T-helper 1 cell treated with Interleukin-12 subunit alpha and Interleukin-12 subunit beta and Interleukin-4 antibody, amounts not matched to agents 30 μg/mL and 1 μg/mL, for 36 hours (primary cell): ENCODE measurements around the gene RBM33.
"Not testable (repeated sequence)": the region's sequence is repeated elsewhere in the genome, so short reads cannot be mapped to it uniquely, and the experiment has no call there.

Source experiments
- H3K27ac Mint-ChIP-seq: one replicate; pipeline ENCODE4 v1.8.0; 2021; ENCODE audit warnings: mild to moderate bottlenecking, mixed read lengths
- H3K27me3 Mint-ChIP-seq: one replicate; pipeline ENCODE4 v1.8.0; 2021; ENCODE audit warnings: low read depth, mixed read lengths
- H3K36me3 Mint-ChIP-seq: one replicate; pipeline ENCODE4 v1.8.0; 2021; ENCODE audit warnings: low read depth, mixed read lengths
- H3K4me1 Mint-ChIP-seq: one replicate; pipeline ENCODE4 v1.8.0; 2021; ENCODE audit warnings: low read depth, mixed read lengths
- H3K4me3 Mint-ChIP-seq: one replicate; pipeline ENCODE4 v1.8.0; 2021; ENCODE audit warnings: mild to moderate bottlenecking, moderate library complexity, mixed read lengths
- H3K9me3 Mint-ChIP-seq: one replicate; pipeline ENCODE4 v1.8.0; 2021; ENCODE audit warnings: mixed read lengths

RBM33 gene

DNA sequence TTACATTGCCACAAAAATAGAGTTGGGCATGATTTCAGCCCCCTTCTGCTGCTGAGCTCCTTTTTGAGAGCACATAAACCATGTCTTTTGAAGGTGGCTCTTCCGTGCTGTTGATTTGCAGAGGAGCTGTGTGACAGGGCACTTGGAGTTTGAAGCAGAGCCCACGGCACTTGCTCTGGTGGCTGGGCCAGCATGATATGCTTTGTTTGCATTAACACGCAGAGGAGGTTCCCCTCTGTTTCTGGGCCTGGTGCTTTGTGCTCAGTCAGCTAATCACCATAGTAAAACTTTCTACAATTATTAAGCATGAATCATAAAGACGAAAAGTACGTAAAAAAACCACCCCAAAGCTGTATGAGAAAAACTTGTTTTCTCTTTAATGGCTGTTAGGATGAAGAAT lies 40.1 kb downstream of the RBM33 start:
- peak overlapping the region; percentile 4 for H3K27ac Mint-ChIP-seq
- peaks cover 49% of the 10 kb centered on the region for H3K36me3 Mint-ChIP-seq
- H3K4me1 Mint-ChIP-seq: peaks cover 28% of the 10 kb centered on the region
- H3K4me3 Mint-ChIP-seq: no peak overlapping the region
- H3K9me3 Mint-ChIP-seq: peaks cover 3% of the 10 kb centered on the region
- no peaks in the 10 kb centered on the region for H3K27me3 Mint-ChIP-seq

DNA sequence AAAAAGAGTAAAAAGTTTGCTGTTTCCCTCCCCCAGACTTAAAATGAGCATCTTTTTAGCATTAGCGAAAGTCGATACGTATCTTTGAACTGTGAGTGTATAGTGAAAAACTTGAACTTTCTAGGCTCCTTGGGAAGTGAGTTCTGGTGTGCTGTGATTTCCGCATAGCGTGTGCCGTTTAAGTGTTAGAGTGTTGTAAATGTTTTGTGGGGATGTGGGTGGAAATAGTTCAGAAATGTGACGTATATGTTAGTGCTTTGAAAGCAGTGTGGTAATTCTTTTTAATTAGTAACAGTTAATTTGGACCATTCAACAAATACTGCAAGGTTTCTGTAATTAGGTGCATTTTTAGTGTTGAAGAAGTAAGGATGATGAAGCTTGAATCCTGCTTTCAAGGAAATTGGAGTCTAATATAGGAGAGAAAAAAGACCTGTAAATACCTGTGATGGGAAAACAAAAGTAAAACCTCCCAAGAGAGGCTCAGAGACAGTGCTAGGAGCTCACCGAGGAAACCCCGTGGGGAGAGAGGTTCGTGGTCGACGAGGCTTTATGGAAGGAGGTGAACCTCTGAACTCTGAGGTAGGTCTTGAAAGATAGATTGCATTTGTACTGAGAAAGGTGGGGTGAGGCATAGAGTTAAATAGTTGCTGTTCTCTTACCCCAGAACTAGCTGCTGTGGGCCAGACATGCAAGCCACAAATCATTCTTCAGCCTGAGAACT lies 40.8 kb downstream of the RBM33 start:
- no peaks in the 10 kb centered on the region for H3K27me3 Mint-ChIP-seq
- H3K9me3 Mint-ChIP-seq: peaks cover 4% of the 10 kb centered on the region
- H3K4me1 Mint-ChIP-seq: peaks cover 30% of the 10 kb centered on the region
- H3K4me3 Mint-ChIP-seq: peak overlapping the region; percentile 2
- H3K27ac Mint-ChIP-seq: peak overlapping the region; percentile 50
- H3K36me3 Mint-ChIP-seq: peaks cover 49% of the 10 kb centered on the region

DNA sequence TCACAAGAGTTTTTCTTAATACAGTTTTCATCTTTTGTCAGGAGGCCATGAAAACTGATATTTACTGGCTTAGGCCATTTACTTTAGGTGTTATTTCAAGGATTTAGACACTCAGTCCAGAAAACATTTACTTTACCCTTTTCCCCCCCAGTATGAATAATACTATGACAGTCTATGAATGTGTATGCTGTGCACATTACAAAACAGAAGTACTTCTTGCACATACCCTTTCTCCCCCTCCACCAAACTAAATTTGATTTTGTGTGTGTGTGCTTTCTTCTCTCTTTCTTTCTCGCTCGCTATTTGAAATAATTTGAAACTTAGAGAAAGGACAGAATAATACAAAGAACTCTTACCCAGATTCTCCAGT lies 41.3 kb downstream of the RBM33 start:
- Mint-ChIP-seq H3K27me3 (no peaks in the 10 kb centered on the region), H3K36me3 (peaks cover 45% of the 10 kb centered on the region), H3K9me3 (peaks cover 4% of the 10 kb centered on the region), H3K4me1 (peaks cover 32% of the 10 kb centered on the region), H3K27ac (peak overlapping the region; percentile 4), H3K4me3 (peak overlapping the region; percentile 2)

DNA sequence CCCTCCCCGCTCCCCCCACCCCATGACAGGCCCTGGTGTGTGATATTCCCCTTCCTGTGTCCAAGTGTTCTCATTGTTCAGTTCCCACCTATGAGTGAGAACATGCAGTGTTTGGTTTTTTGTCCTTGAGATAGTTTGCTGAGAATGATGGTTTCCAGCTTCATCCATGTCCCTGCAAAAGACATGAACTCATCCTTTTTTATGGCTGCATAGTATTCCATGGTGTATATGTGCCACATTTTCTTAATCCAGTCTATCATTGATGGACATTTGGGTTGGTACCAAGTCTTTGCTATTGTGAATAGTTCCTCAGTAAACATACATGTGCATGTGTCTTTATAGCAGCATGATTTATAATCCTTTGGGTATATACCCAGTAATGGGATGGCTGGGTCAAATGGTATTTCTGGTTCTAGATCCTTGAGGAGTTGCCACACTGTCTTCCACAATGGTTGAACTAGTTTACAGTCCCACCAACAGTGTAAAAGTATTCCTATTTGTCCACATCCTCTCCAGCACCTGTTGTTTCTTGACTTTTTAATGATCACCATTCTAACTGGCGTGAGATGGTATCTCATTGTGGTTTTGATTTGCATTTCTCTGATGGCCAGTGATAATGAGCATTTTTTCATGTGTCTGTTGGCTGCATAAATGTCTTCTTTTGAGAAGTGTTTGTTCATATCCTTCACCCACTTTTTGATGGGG lies 42.3 kb downstream of the RBM33 start:
- Mint-ChIP-seq H3K36me3 (peaks cover 37% of the 10 kb centered on the region), H3K4me1 (peaks cover 35% of the 10 kb centered on the region)
- not testable (repeated sequence) for H3K9me3 Mint-ChIP-seq, H3K27me3 Mint-ChIP-seq, H3K4me3 Mint-ChIP-seq, H3K27ac Mint-ChIP-seq

DNA sequence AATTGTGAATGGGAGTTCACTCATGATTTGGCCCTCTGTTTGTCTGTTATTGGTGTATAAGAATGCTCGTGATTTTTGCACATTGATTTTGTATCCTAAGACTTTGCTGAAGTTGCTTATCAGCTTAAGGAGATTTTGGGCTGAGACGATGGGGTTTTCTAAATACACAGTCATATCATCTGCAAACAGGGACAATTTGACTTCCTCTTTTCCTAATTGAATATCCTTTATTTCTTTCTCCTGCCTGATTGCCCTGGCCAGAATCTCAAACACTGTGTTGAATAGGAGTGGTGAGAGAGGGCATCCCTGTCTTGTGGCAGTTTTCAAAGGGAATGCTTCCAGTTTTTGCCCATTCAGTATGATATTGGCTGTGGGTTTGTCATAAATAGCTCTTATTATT lies 43.8 kb downstream of the RBM33 start:
- not testable (repeated sequence) for H3K4me3 Mint-ChIP-seq, H3K27me3 Mint-ChIP-seq, H3K27ac Mint-ChIP-seq, H3K9me3 Mint-ChIP-seq
- Mint-ChIP-seq H3K4me1 (peaks cover 43% of the 10 kb centered on the region), H3K36me3 (peaks cover 32% of the 10 kb centered on the region)

DNA sequence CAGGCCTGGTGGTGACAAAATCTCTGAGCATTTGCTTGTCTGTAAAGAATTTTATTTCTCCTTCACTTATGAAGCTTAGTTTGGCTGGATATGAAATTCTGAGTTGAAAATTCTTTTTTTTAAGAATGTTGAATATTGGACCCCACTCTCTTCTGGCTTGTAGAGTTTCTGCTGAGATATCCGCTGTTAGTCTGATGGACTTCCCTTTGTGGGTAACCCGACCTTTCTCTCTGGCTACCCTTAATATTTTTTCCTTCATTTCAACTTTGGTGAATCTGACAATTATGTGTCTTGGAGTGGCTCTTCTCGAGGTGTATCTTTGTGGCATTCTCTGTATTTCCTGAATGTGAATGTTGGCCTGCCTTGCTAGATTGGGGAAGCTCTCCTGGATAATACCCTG lies 46.2 kb downstream of the RBM33 start:
- Mint-ChIP-seq H3K36me3 (peaks cover 29% of the 10 kb centered on the region), H3K4me1 (peaks cover 35% of the 10 kb centered on the region)
- H3K9me3 Mint-ChIP-seq, H3K4me3 Mint-ChIP-seq, H3K27ac Mint-ChIP-seq, H3K27me3 Mint-ChIP-seq: not testable (repeated sequence)

DNA sequence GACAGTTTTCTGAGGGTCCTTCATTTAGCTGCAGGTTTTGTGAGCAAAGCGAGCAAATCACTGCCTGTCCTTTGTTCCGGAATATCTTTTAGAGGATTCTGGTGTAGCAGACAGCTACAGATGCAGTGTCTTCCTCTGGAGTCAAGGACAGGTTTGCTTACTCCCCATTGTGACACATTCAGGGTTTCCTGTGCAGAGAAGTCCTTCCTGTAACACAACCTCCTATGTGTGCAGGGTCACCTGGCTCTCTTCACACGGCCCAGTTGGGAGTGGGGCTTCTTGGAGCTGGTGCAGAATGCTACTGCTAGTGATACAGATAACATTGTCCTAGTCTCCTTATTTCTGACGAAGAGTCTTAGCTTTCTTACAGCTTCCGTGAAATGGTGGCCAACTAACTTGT lies 47.9 kb downstream of the RBM33 start:
- Mint-ChIP-seq H3K4me3 (no peak overlapping the region), H3K27ac (no peak overlapping the region), H3K9me3 (peaks cover 4% of the 10 kb centered on the region), H3K27me3 (no peaks in the 10 kb centered on the region), H3K4me1 (peaks cover 40% of the 10 kb centered on the region), H3K36me3 (peaks cover 23% of the 10 kb centered on the region)

DNA sequence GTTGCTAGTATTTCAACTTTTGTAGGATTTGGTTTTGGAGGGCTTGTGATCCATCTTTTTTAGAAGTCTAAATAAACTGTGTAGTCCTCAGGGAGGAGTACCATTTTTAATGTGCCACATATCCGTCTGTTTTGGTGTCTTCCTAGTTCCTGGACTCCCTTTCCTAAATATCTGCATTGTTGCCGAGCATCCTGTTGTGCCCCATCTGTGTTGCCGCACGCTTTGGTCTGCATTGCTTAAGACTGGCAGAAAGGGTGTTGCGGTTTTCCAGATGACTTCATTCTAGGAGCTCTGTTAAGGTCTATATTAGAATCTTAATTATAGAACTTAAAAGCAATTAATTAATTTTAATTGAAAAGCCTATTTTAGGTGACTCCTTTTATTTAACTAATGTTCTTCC lies 49.4 kb downstream of the RBM33 start:
- Mint-ChIP-seq H3K27me3 (no peaks in the 10 kb centered on the region), H3K4me1 (peaks cover 41% of the 10 kb centered on the region), H3K9me3 (peaks cover 4% of the 10 kb centered on the region), H3K4me3 (no peak overlapping the region), H3K36me3 (peaks cover 13% of the 10 kb centered on the region), H3K27ac (no peak overlapping the region)

DNA sequence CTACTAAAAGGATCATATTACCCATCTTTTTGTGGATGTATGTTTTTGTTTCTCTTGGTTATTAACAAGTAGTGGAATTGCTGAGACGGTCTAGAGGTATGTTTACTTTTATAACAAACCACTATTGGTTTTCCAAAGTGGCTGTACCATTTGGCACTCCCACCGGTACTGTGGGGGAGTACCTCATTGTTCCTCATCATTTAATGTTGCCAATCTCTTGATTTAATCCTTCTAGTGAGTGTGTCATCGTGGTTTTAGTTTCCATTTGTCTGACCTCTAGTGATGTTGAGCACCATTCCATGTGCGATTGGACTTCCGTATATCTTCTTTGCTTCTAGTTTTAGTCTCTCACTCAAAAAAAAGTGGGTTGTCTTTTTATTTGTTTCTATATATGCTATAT lies 50.4 kb downstream of the RBM33 start:
- Mint-ChIP-seq H3K27me3 (no peaks in the 10 kb centered on the region), H3K9me3 (no peaks in the 10 kb centered on the region), H3K36me3 (peaks cover 8% of the 10 kb centered on the region), H3K27ac (no peak overlapping the region), H3K4me1 (peaks cover 35% of the 10 kb centered on the region), H3K4me3 (no peak overlapping the region)

DNA sequence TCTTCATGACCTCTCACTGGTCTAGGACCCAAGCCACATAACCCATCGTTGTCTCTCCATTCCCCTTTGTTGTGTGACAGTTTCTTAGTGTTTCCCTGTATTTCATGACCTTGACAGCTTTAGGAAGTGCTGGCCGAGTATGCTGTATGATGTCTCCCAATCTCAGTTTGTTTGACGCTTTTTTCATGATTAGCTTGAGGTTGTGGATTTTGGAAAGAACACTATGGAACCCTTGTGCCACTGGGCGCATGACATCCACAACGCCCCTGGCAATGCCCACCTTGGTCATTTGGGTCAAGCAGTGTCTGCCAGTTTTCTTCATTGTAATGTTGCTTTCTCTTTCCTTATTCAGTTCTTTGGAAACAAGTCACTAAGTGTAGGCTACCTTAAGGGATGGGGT lies 52.3 kb downstream of the RBM33 start:
- Mint-ChIP-seq H3K9me3 (no peaks in the 10 kb centered on the region), H3K4me3 (no peak overlapping the region), H3K4me1 (peaks cover 28% of the 10 kb centered on the region), H3K36me3 (peaks cover 11% of the 10 kb centered on the region), H3K27ac (no peak overlapping the region), H3K27me3 (no peaks in the 10 kb centered on the region)

DNA sequence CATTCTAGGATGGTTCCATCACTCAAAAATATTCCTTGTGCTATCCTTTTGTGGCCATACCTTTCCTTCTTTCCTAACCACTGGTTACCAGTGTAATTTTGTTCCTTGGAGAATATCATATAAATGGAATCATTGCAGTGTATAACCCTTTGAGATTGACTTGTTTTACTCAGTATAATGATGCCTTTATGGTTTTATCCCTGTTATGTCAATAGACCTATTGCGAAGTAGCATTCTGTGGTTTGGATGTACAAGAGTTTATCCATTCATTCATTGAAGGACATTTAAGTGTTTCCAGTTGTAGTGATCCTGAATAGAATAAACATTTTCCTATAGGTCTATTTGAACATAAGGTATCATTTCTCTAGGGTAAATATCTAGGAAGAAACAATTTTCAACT lies 54.2 kb downstream of the RBM33 start:
- Mint-ChIP-seq H3K27me3 (no peaks in the 10 kb centered on the region), H3K4me1 (peaks cover 29% of the 10 kb centered on the region), H3K27ac (no peak overlapping the region), H3K9me3 (no peaks in the 10 kb centered on the region), H3K4me3 (no peak overlapping the region), H3K36me3 (peaks cover 27% of the 10 kb centered on the region)

DNA sequence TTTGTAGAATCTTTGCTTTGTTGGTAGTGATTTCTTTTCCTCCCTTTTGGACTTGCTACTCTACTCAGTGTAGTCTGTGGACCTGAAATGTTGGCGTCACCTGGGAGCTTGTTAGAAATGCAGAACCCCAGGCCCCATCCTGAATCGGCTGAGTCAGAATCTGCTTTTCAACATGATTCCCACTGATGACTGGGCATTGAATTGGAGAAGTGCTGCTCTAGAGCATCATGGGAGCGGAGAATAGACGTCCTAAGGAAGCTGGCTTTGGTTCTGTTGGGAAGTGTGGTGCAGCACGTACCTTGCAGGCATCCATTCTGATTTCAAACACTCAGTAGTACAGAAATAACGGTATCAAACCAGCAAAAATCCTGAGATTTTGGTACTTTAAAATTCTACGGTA lies 54.7 kb downstream of the RBM33 start:
- no peaks in the 10 kb centered on the region for H3K27me3 Mint-ChIP-seq
- peaks cover 28% of the 10 kb centered on the region for H3K4me1 Mint-ChIP-seq
- no peaks in the 10 kb centered on the region for H3K9me3 Mint-ChIP-seq
- H3K36me3 Mint-ChIP-seq: peaks cover 31% of the 10 kb centered on the region
- H3K4me3 Mint-ChIP-seq: no peak overlapping the region
- no peak overlapping the region for H3K27ac Mint-ChIP-seq

DNA sequence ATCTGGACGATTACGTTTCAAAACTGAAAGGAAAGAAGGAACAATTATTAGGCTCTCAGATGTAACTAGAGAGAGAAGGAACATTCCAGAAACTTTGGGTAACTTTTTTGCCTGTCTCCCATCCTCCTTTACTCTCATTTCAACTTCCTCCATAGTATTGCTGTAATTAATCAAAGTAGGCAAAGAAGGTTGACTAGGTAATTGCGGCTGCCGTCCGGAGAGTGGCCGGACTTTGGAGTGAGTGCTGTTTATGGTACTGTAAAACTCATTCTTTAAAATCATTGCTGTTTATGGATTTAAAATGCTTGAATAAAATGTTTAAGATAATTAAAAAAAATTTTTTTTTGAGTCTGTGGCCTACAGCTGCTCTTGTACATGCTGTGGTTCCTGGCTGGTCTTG lies 56.4 kb downstream of the RBM33 start:
- H3K36me3 Mint-ChIP-seq: peaks cover 32% of the 10 kb centered on the region
- H3K4me1 Mint-ChIP-seq: peaks cover 26% of the 10 kb centered on the region
- no peak overlapping the region for H3K4me3 Mint-ChIP-seq
- H3K9me3 Mint-ChIP-seq: no peaks in the 10 kb centered on the region
- no peaks in the 10 kb centered on the region for H3K27me3 Mint-ChIP-seq
- no peak overlapping the region for H3K27ac Mint-ChIP-seq

DNA sequence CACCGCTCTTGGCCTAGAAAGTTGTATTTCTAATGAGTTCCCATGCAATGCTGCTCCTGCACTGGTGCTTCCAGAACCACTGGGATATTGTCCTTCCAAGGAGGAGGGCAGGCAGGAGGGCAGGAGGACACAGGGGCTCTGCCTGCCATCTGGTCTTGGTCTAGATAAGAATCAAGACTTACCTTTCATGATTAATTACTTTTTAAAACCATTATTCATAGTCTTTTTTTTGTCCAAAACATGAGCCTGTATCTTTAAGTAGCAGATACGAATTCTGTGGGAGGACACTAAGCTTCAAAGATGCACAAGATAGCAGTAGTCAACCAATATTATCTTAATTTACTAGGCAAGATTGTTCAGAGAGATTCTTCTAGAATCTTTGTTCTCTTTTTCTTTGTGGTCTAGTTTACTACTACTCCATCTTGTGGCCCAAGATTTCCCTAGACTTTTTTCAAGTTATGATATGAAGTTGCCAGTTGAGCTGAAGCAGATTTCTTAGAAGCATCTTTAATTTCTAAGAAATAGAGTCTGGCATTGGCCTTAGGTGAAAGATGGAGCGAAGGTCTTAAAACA lies 57.6 kb downstream of the RBM33 start:
- Mint-ChIP-seq H3K27me3 (no peaks in the 10 kb centered on the region), H3K36me3 (peaks cover 34% of the 10 kb centered on the region), H3K27ac (peak overlapping the region; percentile 16), H3K4me3 (no peak overlapping the region), H3K4me1 (peaks cover 18% of the 10 kb centered on the region), H3K9me3 (no peaks in the 10 kb centered on the region)

DNA sequence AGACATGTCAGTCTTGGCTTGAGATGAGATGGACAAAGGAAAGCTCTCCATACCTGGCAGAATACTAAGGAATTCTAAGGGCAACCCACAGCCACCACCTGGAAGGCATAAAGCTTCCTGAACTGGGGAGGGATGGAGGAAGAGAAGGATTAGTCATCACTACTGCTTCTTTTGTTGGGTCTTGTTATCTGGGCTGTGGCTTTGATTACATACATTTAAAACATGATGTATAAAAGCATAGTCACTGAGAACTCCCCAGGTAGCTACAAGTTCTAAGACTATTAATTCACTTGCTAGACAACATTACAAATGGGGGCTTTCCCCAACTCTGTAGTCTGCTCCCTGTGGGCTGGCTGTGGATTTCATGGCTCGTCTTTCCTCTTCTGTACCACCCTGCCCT lies 58.2 kb downstream of the RBM33 start:
- Mint-ChIP-seq H3K4me3 (no peak overlapping the region), H3K36me3 (peaks cover 34% of the 10 kb centered on the region), H3K27ac (peak overlapping the region; percentile 16), H3K9me3 (no peaks in the 10 kb centered on the region), H3K27me3 (no peaks in the 10 kb centered on the region), H3K4me1 (peaks cover 18% of the 10 kb centered on the region)
